Muscle layer of duodenum (tissue), 2 donors: ENCODE data around the gene CLPX.

Source experiments
- H3K27ac ChIP-seq: one replicate; pipeline ENCODE4 v1.7.0; 2013; ENCODE audit warnings: mild to moderate bottlenecking, low read length
- H3K27me3 ChIP-seq: one replicate; pipeline ENCODE4 v1.7.0; 2013; ENCODE audit warnings: low read depth, mild to moderate bottlenecking, control low read depth, low read length
- H3K36me3 ChIP-seq, 2 donors: one replicate each; pipeline ENCODE4 v1.7.0; 2013; ENCODE audit warnings: low read length in 2 of 2, control low read depth in 1 of 2, mild to moderate bottlenecking in 1 of 2; ENCODE audit not compliant: insufficient read depth in 2 of 2, control insufficient read depth in 1 of 2
- H3K4me1 ChIP-seq, 2 donors: one replicate each; pipeline ENCODE4 v1.7.0; 2013; ENCODE audit warnings: low read length in 2 of 2, mild to moderate bottlenecking in 2 of 2, control low read depth in 1 of 2, moderate library complexity in 1 of 2; ENCODE audit not compliant: insufficient read depth in 2 of 2, control insufficient read depth in 1 of 2
- H3K4me3 ChIP-seq, 2 donors: one replicate each; pipeline ENCODE4 v1.7.0; 2013; ENCODE audit warnings: low read length in 2 of 2, low read depth in 1 of 2, mild to moderate bottlenecking in 1 of 2
- H3K9me3 ChIP-seq, 2 donors: one replicate each; pipeline ENCODE4 v1.7.0; 2013; ENCODE audit warnings: low read length in 2 of 2, control low read depth in 1 of 2, mild to moderate bottlenecking in 1 of 2; ENCODE audit not compliant: control insufficient read depth in 1 of 2
- donor health status: healthy.

Gene CLPX

DNA sequence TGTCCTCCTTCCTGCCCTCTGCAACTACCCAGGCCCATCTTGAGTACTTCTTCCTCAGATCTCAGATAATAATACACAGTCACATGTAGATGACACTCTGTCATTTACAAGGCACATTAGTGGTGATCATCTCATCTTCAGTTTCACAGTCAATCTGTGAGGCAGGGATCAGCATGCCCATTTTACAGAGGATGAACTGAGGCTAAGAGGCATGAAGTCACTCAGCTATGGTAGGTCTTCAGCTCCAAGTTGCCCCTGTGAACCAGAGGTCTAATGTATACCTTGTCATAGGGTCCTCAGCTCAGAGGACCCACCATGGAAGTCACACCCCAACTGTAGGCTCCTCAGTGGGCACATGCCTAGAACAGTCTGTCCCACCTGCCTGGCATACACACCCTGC, 30.4 kb upstream of the CLPX start:
- Histone ChIP-seq H3K27me3 (no peaks in the 10 kb centered on the region), H3K27ac (no peak overlapping the region), H3K36me3 (no peaks in the 10 kb centered on the region), H3K9me3 (no peaks in the 10 kb centered on the region), H3K4me1 (peaks cover 0 to 17% of the 10 kb centered on the region in 2 donors), H3K4me3 (no peak overlapping the region)

DNA sequence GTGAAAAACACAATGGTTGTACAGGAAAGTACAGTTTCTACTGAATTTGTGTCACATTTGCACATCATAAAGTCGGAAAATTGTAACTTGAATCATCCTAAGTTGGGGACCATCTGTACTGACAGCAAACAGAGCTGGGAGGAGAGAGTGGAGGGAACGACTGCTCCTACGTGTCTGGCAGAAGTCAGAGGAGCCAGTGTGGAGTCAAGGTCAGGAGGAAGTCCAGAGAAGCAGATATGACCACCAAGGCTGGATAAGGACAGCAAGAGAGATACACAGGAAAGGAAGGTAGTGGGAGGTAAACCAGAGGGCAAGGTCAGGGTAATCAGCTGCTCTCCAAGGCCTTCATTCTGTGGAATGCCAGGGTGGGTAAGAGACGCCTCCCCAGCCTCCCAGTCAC, 28.9 kb upstream of the CLPX start:
- H3K36me3 ChIP-seq: no peaks in the 10 kb centered on the region
- no peak overlapping the region for H3K4me3 ChIP-seq
- peaks cover 0 to 19% of the 10 kb centered on the region in 2 donors for H3K4me1 ChIP-seq
- no peak overlapping the region for H3K27ac ChIP-seq
- H3K9me3 ChIP-seq: no peaks in the 10 kb centered on the region
- H3K27me3 ChIP-seq: no peaks in the 10 kb centered on the region

DNA sequence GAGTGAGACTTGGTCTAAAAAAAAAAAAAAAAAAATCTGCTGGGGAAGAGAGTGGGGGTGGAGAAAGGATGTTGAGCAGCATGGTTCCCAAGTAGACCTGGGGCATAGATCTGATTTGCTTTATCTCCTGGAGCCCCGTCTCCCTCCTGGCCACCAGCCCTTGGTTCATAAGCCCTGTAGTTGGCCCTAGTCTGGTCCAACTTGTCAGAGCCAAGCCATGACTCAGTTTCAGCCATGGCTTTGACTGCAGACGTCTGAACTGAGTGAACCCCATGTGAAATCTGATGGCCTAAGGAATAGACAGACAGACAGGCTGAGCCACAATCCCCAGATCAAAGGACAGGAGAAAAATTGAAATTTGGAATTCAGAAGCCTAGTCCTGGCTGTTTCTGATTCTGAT, 28.1 kb upstream of the CLPX start:
- no peak overlapping the region for H3K4me3 ChIP-seq
- H3K36me3 ChIP-seq: no peaks in the 10 kb centered on the region
- no peaks in the 10 kb centered on the region for H3K27me3 ChIP-seq
- peaks cover 0 to 24% of the 10 kb centered on the region in 2 donors for H3K4me1 ChIP-seq
- no peaks in the 10 kb centered on the region for H3K9me3 ChIP-seq
- no peak overlapping the region for H3K27ac ChIP-seq

DNA sequence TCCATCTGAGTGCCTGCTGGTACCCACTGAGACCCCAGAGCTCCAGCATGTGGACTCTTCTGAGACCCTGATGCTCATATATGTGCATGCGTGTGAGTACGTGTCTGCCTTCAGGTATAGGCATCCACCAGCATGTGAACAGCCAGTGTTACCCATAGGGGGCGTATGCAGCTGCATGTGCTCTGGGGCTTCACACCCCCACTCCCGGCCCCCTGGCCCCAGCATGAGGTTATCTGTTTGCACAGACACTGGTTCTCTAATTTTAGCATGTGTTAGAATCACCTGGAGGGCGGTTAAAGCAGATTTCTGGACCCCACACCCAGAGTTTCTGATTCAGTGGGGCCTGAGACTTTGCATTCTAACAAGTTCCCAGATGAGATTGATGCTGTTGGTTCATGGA, 27.0 kb upstream of the CLPX start:
- H3K27me3 ChIP-seq: no peaks in the 10 kb centered on the region
- H3K36me3 ChIP-seq: no peaks in the 10 kb centered on the region
- H3K9me3 ChIP-seq: no peaks in the 10 kb centered on the region
- H3K4me3 ChIP-seq: no peak overlapping the region
- peaks cover 0 to 29% of the 10 kb centered on the region in 2 donors for H3K4me1 ChIP-seq
- no peak overlapping the region for H3K27ac ChIP-seq

DNA sequence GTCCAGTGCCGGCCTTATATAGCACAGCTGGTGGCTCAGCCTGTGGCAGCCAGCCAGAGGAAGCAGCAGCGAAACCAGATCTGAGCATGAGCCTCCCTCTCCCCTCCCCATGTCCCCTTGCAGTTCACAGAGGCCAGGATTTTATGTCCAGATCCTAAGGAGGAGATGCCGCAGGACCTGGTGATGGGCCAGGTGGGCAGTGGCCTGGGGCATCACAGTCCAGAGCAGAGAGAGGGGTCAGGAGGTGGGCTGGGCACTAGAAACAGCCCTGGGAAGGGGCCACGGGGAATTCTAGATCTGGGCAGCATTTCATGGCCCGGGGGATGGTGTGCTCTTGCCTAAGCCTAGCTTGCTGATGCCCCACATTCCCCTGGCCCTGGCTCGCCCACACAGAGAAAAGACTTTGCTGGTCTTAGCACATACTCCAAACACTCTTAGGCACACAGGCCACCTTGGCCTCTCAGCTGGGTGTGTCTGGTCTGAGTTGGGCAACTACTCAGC, 26.4 kb upstream of the CLPX start:
- Histone ChIP-seq H3K4me3 (no peak overlapping the region), H3K27ac (no peak overlapping the region), H3K9me3 (no peaks in the 10 kb centered on the region), H3K27me3 (no peaks in the 10 kb centered on the region), H3K36me3 (no peaks in the 10 kb centered on the region), H3K4me1 (peaks cover 0 to 34% of the 10 kb centered on the region in 2 donors)

DNA sequence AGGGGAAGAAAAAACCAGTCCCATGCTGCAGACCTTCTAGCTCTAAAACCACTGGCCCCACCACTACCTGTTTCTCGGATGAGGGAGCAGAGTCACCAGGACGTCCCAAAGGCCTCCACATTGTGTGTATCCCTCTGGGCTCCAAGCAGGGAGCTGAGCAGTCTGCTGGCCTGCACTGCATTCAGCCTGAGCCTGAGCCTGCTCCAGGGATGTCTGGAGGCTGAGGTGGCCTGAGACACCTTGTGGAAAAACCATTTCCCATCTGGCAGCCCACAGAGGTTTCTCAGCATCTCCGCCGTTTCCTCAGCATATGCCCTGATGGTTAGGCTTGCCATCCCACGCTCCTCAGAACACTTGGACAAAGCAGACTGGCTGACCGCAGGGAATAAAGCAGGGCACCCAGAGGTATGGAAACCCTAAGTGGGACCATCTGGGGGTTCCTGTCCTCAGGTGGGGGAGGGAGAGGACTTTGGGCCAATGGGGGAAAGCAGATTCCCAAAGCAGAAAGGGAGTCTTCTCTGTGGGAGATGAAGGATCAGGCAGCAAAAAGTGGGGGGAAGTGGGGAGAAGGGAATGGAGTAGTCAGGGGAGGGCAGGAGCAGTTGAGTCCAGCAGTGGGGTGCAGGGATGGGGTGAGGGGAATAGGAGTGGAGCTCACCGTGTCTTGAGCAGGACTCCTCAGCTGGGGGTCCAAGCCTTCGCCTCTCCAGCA, 25.8 kb upstream of the CLPX start, which contains the start of gene CILP:
CILP (minus strand) TSS at position 704 of the 712 bp plus-strand sequence. CDS start 1,718 bp downstream, outside the sequence.
- peaks cover 0 to 34% of the 10 kb centered on the region in 2 donors for H3K4me1 ChIP-seq
- H3K36me3 ChIP-seq: no peaks in the 10 kb centered on the region
- H3K4me3 ChIP-seq: peak within 1 kb of the TSS in 1 of 2 donors; percentile 15
- no peaks in the 10 kb centered on the region for H3K27me3 ChIP-seq
- no peaks in the 10 kb centered on the region for H3K9me3 ChIP-seq
- H3K27ac ChIP-seq: peak within 1 kb of the TSS; percentile 27

- Histone ChIP-seq H3K36me3 (no peaks in the 10 kb centered on the region), H3K9me3 (no peaks in the 10 kb centered on the region), H3K27me3 (no peaks in the 10 kb centered on the region), H3K4me3 (peak overlapping the region in 1 of 2 donors; percentile 15), H3K4me1 (peaks cover 0 to 34% of the 10 kb centered on the region in 2 donors), H3K27ac (peak overlapping the region; percentile 27)
These were observed 24.8 kb upstream of the CLPX start for GRCh38 chr15:65209701-65210643.

GRCh38 chr15:65208647-65209046, 23.5 kb upstream of the CLPX start:
- Histone ChIP-seq H3K4me1 (peaks cover 0 to 34% of the 10 kb centered on the region in 2 donors), H3K27me3 (no peaks in the 10 kb centered on the region), H3K4me3 (no peak overlapping the region), H3K9me3 (no peaks in the 10 kb centered on the region), H3K36me3 (no peaks in the 10 kb centered on the region), H3K27ac (no peak overlapping the region)

GRCh38 chr15:65207280-65207840, 22.2 kb upstream of the CLPX start:
- Histone ChIP-seq H3K36me3 (no peaks in the 10 kb centered on the region), H3K27me3 (no peaks in the 10 kb centered on the region), H3K4me1 (peaks cover 0 to 34% of the 10 kb centered on the region in 2 donors), H3K27ac (no peak overlapping the region), H3K4me3 (no peak overlapping the region), H3K9me3 (no peaks in the 10 kb centered on the region)

- no peak overlapping the region for H3K27ac ChIP-seq
- peaks cover 0 to 29% of the 10 kb centered on the region in 2 donors for H3K4me1 ChIP-seq
- H3K9me3 ChIP-seq: no peaks in the 10 kb centered on the region
- no peak overlapping the region for H3K4me3 ChIP-seq
- H3K36me3 ChIP-seq: no peaks in the 10 kb centered on the region
- H3K27me3 ChIP-seq: no peaks in the 10 kb centered on the region
These were observed 21.6 kb upstream of the CLPX start for GRCh38 chr15:65206750-65207149.
